DMS53 treated with DMSO at 0.1 percent for 48 hours (cell line): Measurements from ENCODE around the gene CLCN7.

Experiments used
- DNase-seq: peaks from one replicate; lab custom pipeline; 2025; ENCODE audit not compliant: unreplicated experiment; lab: John Stamatoyannopoulos, UW

The CLCN7 gene

DNA sequence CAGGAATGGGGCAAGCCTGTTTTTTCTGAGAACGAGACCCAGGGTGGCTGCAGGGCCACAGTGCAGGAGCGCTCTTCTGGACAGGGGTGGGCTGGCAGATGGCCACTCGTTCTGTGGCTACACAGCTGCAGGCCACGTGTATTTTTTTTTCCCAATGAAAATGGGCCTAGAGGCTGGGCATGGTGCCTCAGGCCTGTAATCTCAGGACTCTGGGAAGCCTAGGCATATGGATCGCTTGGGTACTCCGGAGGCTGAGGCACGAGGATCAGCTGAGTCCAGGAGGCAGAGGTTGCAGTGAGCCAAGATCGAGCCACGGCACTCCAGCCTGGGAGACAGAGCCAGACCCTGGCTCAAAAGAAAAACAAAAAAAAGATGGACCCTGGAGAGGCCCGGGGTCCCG, 67.1 kb downstream of the CLCN7 start:
- no peak for DNase-seq

DNA sequence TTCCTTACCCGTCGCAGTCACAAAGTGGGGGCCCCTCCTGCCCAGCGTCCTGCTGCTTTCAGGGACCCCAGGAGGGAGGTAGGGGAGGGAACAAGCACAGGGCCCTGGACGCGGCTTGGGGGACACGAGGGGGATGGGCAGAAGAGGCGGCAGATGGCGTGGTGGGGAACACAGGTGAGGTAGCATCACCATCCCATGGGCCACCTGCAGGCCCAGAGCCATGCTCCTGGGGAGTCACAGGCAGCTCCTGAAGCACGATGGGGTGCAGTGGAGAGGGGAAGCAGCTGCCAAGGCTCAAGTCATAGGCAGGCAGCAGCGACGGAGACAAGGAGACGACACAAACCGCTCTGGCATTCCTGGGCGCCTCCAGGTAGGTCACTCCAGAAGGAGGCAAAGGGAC, 71.1 kb downstream of the CLCN7 start:
- DNase-seq = no peak

DNA sequence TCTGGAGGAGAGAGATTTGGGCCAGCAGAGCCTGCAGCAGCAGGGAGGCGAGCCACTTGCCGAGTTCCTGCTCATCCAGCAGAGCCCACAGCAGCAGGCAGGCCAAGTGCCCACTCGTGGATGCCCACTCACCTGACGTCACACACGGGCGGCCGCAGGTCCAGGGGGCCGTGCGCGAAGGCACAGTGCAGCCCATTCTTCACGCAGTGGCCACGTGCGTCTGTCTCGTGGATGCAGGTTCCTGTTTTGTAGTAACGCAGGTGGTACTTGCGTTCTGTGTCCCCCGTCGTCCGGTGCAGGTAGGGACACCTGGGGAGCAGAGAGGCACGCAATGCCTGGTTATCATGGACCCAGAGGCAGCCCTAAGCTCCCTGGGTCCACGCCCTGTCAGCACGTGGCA, 71.8 kb downstream of the CLCN7 start:
- DNase-seq = no peak

DNA sequence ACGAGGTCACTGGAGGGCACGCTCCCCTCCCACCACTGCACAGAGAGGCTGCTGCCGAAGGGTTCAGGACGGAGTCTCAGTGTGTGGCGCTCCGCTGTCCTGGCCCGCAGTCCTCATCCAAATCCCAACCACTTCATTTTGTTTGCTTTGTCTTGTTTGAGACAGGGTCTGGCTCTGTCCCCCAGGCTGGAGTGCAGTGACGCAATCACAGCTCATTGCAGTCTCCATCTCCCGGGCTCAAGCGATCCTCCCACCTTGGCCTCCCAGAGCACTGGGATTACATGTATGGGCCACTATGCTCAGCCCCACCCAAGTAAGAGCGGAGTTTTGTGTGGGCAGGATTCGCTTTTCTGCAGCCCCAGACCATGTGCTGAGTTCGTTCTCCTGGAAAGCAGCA, 73.1 kb downstream of the CLCN7 start:
- no peak for DNase-seq

DNA sequence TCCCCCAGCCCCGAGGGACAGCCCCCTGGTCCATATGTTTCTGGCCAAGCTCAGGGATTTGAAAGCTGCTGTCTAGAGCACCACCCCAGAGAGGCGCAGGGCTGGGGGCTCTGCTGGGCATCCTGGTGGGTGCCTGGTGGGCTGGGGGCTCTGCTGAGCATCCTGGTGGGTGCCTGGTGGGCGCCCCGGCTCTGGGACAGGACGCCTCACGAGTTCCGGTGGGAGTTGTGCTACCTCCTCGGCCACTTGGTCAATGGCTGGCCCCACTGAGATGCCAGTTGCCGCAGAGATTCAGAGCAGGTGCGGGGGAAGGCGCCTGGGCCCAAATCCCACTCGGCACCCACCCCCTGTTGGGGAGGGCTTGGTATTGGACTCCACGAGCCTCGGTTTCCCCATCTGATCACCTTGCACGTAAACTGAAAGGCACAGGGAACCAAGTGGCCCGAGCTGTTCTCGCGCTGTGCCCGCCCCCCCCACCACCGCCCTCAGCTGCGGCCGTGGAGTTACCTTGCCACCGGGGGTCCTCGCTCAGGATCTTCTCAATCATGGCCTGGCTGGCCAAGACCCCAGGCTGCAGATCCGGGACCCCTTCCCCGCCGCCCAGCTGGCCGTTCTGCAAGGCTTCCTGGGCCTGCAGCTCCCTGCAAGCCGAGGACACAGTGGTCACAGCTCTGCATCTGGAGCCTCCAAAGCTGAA, 73.6 kb downstream of the CLCN7 start:
- no peak for DNase-seq

DNA sequence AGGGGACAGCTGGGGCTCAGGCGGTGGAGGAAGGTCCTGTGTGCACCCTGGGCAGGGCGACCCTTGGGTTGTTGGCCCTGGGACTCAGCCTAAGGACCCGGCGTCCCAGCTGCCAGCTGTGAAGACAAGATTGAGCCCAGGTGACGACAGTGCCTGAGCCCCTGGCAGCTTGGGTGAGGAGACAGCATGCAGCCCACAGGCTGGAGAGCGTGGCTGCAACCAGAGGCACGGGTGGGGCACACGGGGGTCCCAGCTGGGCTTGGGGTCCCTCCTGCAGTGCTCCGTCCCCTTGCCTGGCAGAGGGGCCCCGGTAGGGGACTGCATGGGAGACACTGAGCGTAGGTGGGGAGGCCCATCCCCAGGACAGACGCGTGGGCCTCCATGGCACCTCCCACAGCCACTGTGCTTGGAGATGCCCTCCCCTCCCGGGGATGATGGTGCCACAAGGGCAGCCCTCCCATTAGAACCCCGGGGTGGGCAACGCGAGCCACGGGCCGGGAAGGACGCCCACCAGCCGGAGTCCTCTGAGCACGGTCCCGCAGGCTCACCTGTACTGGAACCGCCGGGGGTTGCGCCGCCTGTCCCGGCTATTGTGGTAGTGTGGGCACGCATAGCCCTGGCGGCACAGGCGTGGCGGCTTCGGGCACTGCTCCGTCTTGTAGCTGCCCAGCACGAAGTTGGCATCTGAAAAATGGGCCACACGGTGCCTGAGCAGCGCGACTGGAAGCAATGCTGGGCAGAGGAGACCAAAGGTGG, 75.8 kb downstream of the CLCN7 start:
- DNase-seq = no peak

DNA sequence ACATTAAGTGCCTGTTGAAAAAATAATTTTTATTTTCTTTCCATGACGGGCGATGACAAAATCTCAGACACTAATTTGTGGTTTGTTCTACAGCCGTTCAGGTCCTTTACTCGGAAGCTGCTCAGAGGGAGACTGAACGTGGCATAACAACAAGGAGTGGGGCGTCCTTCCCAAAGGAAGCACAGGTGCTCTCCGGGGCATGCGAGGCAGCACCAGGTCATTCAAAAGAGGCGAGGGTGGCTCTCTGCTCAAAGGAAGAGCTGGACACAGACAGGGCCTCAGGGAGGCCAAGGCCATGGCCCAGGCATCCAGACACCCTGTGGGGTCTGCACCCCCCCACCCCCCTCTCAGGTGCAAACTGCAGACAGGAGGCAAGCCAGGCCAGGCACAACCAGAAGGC, 76.5 kb downstream of the CLCN7 start:
- no peak for DNase-seq

DNA sequence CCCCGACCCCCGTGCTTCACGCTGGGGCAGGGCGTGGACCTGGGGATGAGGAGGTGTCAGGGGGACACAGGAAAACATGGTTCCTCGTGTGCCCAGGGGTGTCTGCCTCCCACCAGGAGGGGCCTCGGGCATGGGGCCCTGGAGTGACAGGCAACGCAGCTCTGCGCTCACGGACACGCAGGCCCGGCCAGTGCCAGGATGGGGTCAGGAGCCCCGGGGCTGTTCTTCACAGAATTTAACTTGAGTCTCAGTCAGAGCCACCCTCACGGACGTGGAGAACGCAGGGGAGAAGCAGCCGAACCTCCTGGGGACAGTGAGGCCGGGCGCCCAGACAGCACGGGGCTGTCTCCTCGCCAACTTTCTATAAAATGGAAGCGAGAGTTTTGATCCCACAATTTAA, 77.0 kb downstream of the CLCN7 start:
- no peak for DNase-seq

DNA sequence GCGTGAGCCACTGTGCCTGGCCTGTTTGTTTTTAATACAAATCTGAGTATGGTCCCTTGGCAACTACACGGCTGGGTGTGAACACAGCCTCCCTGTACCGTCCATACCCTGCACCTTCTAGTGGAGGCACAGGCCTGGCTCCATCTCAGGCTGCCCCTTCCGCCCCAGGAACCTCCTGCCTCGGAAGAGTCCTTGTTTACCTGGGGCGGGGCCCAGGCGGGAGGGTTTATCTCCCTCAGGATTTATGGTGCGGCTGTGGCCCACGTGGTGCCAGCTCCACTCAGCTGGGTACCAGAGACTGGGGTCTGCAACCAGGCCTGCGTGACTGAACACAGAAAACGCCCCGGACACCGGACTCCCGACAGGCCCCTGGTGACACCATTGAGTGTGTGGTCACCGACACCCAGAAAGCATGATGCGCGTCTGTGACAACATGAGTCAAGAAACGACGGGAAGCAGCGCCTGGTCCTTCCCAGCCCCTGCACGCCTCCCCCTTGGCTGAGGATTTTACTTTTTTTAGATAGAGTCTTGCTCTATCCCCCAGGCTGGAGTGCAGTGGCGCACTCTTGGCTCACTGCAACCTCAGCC, 79.3 kb downstream of the CLCN7 start:
- no peak for DNase-seq
